IMR-90 (cell line): Measurements from ENCODE around the gene SMARCA4. TPM values are rescaled to one million over a fixed set of nuclear protein-coding genes. Genes with fewer than 3 reads are reported as not detected.

Source experiments
- ATAC-seq: fragments of 200-7000 bp; cut with Tn5 transposase; 2 replicates; pipeline ENCODE4 v1.9.1; 2020; ENCODE audit warnings: low read depth, mild to moderate bottlenecking, moderate library complexity
- BruUV-seq: library from RNA; stranded (reverse); fragments of 400-500 nt; replicated peaks from 2 replicates; lab custom pipeline; 2021; lab: Mats Ljungman, UMichigan
- CTCF ChIA-PET: fragments of 300-600 bp; formaldehyde crosslinking; extraction: SDS; loops from one replicate; lab custom pipeline; 2021; ENCODE audit warnings: antibody characterized with exemption; lab: Yijun Ruan, JAX
- POLR2A ChIA-PET: fragments of 300-600 bp; sonication (Branson Sonifier 250); formaldehyde crosslinking; loops from one replicate; lab custom pipeline; 2022; ENCODE audit warnings: antibody characterized with exemption; ENCODE audit not compliant: unreplicated experiment; lab: Charles Lee
- DNase-seq: peaks from one replicate; pipeline ENCODE4 v3.0.0; 2013
- H2AFZ ChIP-seq: replicated peaks from 2 replicates; pipeline ENCODE3; 2013; ENCODE audit warnings: low read length, mild to moderate bottlenecking; ENCODE audit not compliant: poor library complexity
- H2AK5ac ChIP-seq: 2 replicates; pipeline ENCODE4 v1.6.1; 2013; ENCODE audit warnings: low read depth, low read length, inconsistent platforms
- H2AK9ac ChIP-seq: replicated peaks from 2 replicates; pipeline ENCODE3; 2013; ENCODE audit warnings: mild to moderate bottlenecking, low read depth, low read length, moderate library complexity; ENCODE audit not compliant: poor library complexity
- H2BK120ac ChIP-seq: 2 replicates; pipeline ENCODE4 v1.6.1; 2013; ENCODE audit warnings: low read depth, low read length, inconsistent platforms
- H2BK15ac ChIP-seq: 3 replicates; pipeline ENCODE4 v1.6.1; 2013; ENCODE audit warnings: low read depth, low read length, inconsistent platforms
- H2BK20ac ChIP-seq: 2 replicates; pipeline ENCODE4 v1.6.1; 2013; ENCODE audit warnings: low read depth, mild to moderate bottlenecking, inconsistent platforms, low read length, moderate library complexity
- H2BK5ac ChIP-seq: 2 replicates; pipeline ENCODE4 v1.6.1; 2013; ENCODE audit warnings: mild to moderate bottlenecking, low read depth, low read length, inconsistent platforms; ENCODE audit not compliant: poor library complexity, severe bottlenecking
- H3K14ac ChIP-seq: replicated peaks from 2 replicates; pipeline ENCODE4 v1.6.1; 2013; ENCODE audit warnings: low read depth, low read length, inconsistent platforms
- H3K18ac ChIP-seq: 2 replicates; pipeline ENCODE4 v1.6.1; 2013; ENCODE audit warnings: low read depth, low read length, control low read depth
- H3K23ac ChIP-seq: 2 replicates; pipeline ENCODE4 v1.6.1; 2013; ENCODE audit warnings: low read depth, low read length, inconsistent platforms
- H3K27ac ChIP-seq: 2 replicates; pipeline ENCODE4 v1.5.1; 2013; ENCODE audit warnings: mild to moderate bottlenecking, control low read depth, low read length; ENCODE audit not compliant: insufficient read depth
- H3K27me3 ChIP-seq: 2 replicates; pipeline ENCODE4 v1.6.1; 2013; ENCODE audit warnings: low read length; ENCODE audit not compliant: control insufficient read depth, insufficient read depth
- H3K36me3 ChIP-seq: 2 replicates; pipeline ENCODE4 v1.6.1; 2013; ENCODE audit warnings: low read length, mixed read lengths; ENCODE audit not compliant: control insufficient read depth, insufficient read depth
- H3K4ac ChIP-seq: 2 replicates; pipeline ENCODE4 v1.6.1; 2013; ENCODE audit warnings: low read depth, low read length, inconsistent platforms
- H3K4me1 ChIP-seq: 2 replicates; pipeline ENCODE4 v1.6.1; 2013; ENCODE audit warnings: low read length, mixed read lengths; ENCODE audit not compliant: control insufficient read depth, insufficient read depth
- H3K4me2 ChIP-seq: 2 replicates; pipeline ENCODE4 v1.6.1; 2013; ENCODE audit warnings: low read depth, mild to moderate bottlenecking, control low read depth, low read length, moderate library complexity
- H3K4me3 ChIP-seq: 2 replicates; pipeline ENCODE4 v1.5.1; 2013; ENCODE audit warnings: low read depth, mild to moderate bottlenecking, control low read depth, low read length, moderate library complexity; ENCODE audit not compliant: insufficient read depth
- H3K56ac ChIP-seq: 2 replicates; pipeline ENCODE4 v1.6.1; 2013; ENCODE audit warnings: low read length, inconsistent platforms; ENCODE audit not compliant: insufficient read depth; ENCODE audit errors: extremely low read depth
- H3K79me1 ChIP-seq, 2 experiments: 2 replicates each; pipeline ENCODE4 v1.6.1; 2013; ENCODE audit warnings: low read length in 2 of 2, inconsistent platforms in 1 of 2, low read depth in 1 of 2
- H3K9ac ChIP-seq: 2 replicates; pipeline ENCODE4 v1.6.1; 2013; ENCODE audit warnings: low read depth, low read length, control low read depth
- H3K9me1 ChIP-seq: 2 replicates; pipeline ENCODE4 v1.6.1; 2013; ENCODE audit warnings: low read length, inconsistent platforms; ENCODE audit not compliant: insufficient read depth
- H3K9me3 ChIP-seq: 2 replicates; pipeline ENCODE4 v1.6.1; 2013; ENCODE audit warnings: low read length; ENCODE audit not compliant: control insufficient read depth, insufficient read depth
- H4K20me1 ChIP-seq: 2 replicates; pipeline ENCODE4 v1.6.1; 2013; ENCODE audit warnings: low read length, inconsistent platforms; ENCODE audit not compliant: insufficient read depth
- H4K5ac ChIP-seq: 2 replicates; pipeline ENCODE4 v1.6.1; 2013; ENCODE audit warnings: mild to moderate bottlenecking, low read depth, low read length, control low read depth
- H4K8ac ChIP-seq, 2 experiments: 2 replicates each; pipeline ENCODE4 v1.6.1; 2013; ENCODE audit warnings: low read depth in 2 of 2, low read length in 2 of 2, control low read depth in 1 of 2, inconsistent platforms in 1 of 2
- H4K91ac ChIP-seq: 2 replicates; pipeline ENCODE4 v1.6.1; 2013; ENCODE audit warnings: low read depth, low read length, inconsistent platforms; ENCODE audit not compliant: insufficient read depth
- BHLHE40 ChIP-seq: fragments of 150-350 bp; IDR thresholded peaks from 2 replicates; pipeline ENCODE4 v1.6.1; 2016; ENCODE audit warnings: mild to moderate bottlenecking, low read depth, low read length
- CEBPB ChIP-seq: IDR thresholded peaks from 2 replicates; pipeline ENCODE4 v1.6.1; 2012; ENCODE audit warnings: low read depth, low read length, improper control_type of control experiment
- CHD1 ChIP-seq: IDR thresholded peaks from 2 replicates; pipeline ENCODE4 v1.6.1; 2012; ENCODE audit warnings: low read depth, low read length, improper control_type of control experiment
- CTCF ChIP-seq: conservative IDR thresholded peaks from 2 replicates; pipeline ENCODE4 v1.5.1; 2012; ENCODE audit warnings: mild to moderate bottlenecking, low read depth, low read length, improper control_type of control experiment
- ELK1 ChIP-seq: fragments of 150-350 bp; IDR thresholded peaks from 2 replicates; pipeline ENCODE4 v1.6.1; 2016; ENCODE audit warnings: low read depth, mild to moderate bottlenecking, low read length, moderate library complexity, borderline replicate concordance
- FOS ChIP-seq: fragments of 150-350 bp; IDR thresholded peaks from 2 replicates; pipeline ENCODE4 v1.6.1; 2016; ENCODE audit warnings: low read depth, low read length
- MAZ ChIP-seq: IDR thresholded peaks from 2 replicates; pipeline ENCODE4 v1.6.1; 2012; ENCODE audit warnings: low read depth, mild to moderate bottlenecking, low read length, improper control_type of control experiment, moderate library complexity, borderline replicate concordance
- MXI1 ChIP-seq: IDR thresholded peaks from 2 replicates; pipeline ENCODE4 v1.6.1; 2012; ENCODE audit warnings: low read depth, mild to moderate bottlenecking, low read length, moderate library complexity, borderline replicate concordance
- NFE2L2 ChIP-seq: fragments of 150-350 bp; IDR thresholded peaks from 2 replicates; pipeline ENCODE4 v1.6.1; 2016; ENCODE audit warnings: low read depth, mild to moderate bottlenecking, low read length
- POLR2A ChIP-seq: IDR thresholded peaks from 2 replicates; pipeline ENCODE4 v1.6.1; 2012; ENCODE audit warnings: mild to moderate bottlenecking, low read depth, low read length
- RAD21 ChIP-seq: IDR thresholded peaks from 2 replicates; pipeline ENCODE4 v1.6.1; 2012; ENCODE audit warnings: low read length, improper control_type of control experiment
- RCOR1 ChIP-seq: IDR thresholded peaks from 2 replicates; pipeline ENCODE4 v1.6.1; 2012; ENCODE audit warnings: mild to moderate bottlenecking, low read length, improper control_type of control experiment; ENCODE audit not compliant: insufficient replicate concordance
- RFX5 ChIP-seq: IDR thresholded peaks from 2 replicates; pipeline ENCODE4 v1.8.0; 2012; ENCODE audit warnings: low read depth, mild to moderate bottlenecking, low read length, moderate library complexity
- SMC3 ChIP-seq: fragments of 150-350 bp; IDR thresholded peaks from 2 replicates; pipeline ENCODE4 v1.6.1; 2016; ENCODE audit warnings: low read depth, mild to moderate bottlenecking, antibody characterized with exemption, low read length, moderate library complexity
- USF2 ChIP-seq: fragments of 150-350 bp; IDR thresholded peaks from 2 replicates; pipeline ENCODE4 v1.6.1; 2017; ENCODE audit warnings: mild to moderate bottlenecking, antibody characterized with exemption, low read length, low read depth
- WGBS, 2 experiments: methylation state at CpG; one replicate each; pipeline versions ENCODE4 v1.1.5 to v1.1.7; 2013; ENCODE audit warnings: missing lambda C conversion rate in 2 of 2; ENCODE audit not compliant: insufficient read length in 1 of 2; ENCODE audit errors: extremely low coverage in 2 of 2; 5-methylcytosine and 5-hydroxymethylcytosine counted together
- dilution Hi-C: fragments of 300-500 bp; cut with HindIII; formaldehyde crosslinking; loops from one replicate; pipeline ENCODE4 v1.14.3; 2018; ENCODE audit warnings: low sequenced_read_pairs; ENCODE audit not compliant: unreplicated experiment
- in situ Hi-C: fragments of 300-500 bp; cut with MboI; formaldehyde crosslinking; loops from 3 replicates; pipeline ENCODE4 v1.14.3; 2019; ENCODE audit warnings: low sequenced_read_pairs, inconsistent platforms, mixed read lengths
- intact Hi-C: fragments of 100-400 bp; cut with micrococcal nuclease; formaldehyde crosslinking; loops from 2 replicates; pipeline ENCODE4 v1.10.0; 2022
- polyA plus RNA-seq, 3 experiments: library from polyadenylated mRNA; depleted of rRNA; stranded (reverse); fragments of >200 nt; gene quantifications; 2 replicates each; pipeline ENCODE4 v1.2.3, GENCODE V29; 2012; ENCODE audit warnings: low replicate concordance in 1 of 3
- total RNA-seq: library from RNA; depleted of rRNA; stranded (reverse); fragments of >200 nt; gene quantifications from 2 replicates; pipeline ENCODE4 v1.2.3, GENCODE V29; 2012

Gene SMARCA4
- total and polyA plus RNA-seq, 2 of the 4 experiments (the other 2 are of a cell fraction), result 41.4 to 85.6 TPM

- H3K14ac ChIP-seq, result no peak overlapping the region
- intact Hi-C loops (no loop called here), in situ Hi-C loops (no loop called here), dilution Hi-C loops (no loop called here)
- CTCF ChIA-PET, result interaction anchor here (0.6 to 1.0 kb wide), 2 partner anchors 11 to 100 kb away, joined by 5 to 7 read pairs; no protein-coding TSS in a partner anchor
- BruUV-seq, result no TSS peak
- no peak overlapping the region for H2BK20ac ChIP-seq
- no peak overlapping the region for H2AK5ac ChIP-seq
- no peak overlapping the region for H3K27ac ChIP-seq
- H3K4me3 ChIP-seq, result no peak overlapping the region
- H2BK120ac ChIP-seq, result no peak overlapping the region
- no peak overlapping the region for H2AK9ac ChIP-seq
- no peak overlapping the region for H4K5ac ChIP-seq
- H3K23ac ChIP-seq, result no peak overlapping the region
- no peaks in the 10 kb centered on the region; the same call in 1 of the 2 replicates for H4K20me1 ChIP-seq
- no peak overlapping the region for H4K91ac ChIP-seq
- no peak overlapping the region for H3K18ac ChIP-seq
- no peak overlapping the region for H2AFZ ChIP-seq
- POLR2A ChIA-PET, result no interaction called here
- H3K4ac ChIP-seq, result no peak overlapping the region
- H3K9me3 ChIP-seq, result no peaks in the 10 kb centered on the region
- no peak overlapping the region for H3K56ac ChIP-seq
- H3K4me2 ChIP-seq, result no peak overlapping the region
- no peak overlapping the region for H2BK5ac ChIP-seq
- H3K27me3 ChIP-seq, result no peaks in the 10 kb centered on the region
- ATAC-seq (no peak), DNase-seq (no peak)
- no peak overlapping the region for H2BK15ac ChIP-seq
- no peaks in the 10 kb centered on the region for H3K9me1 ChIP-seq
- no peak overlapping the region for H4K8ac ChIP-seq
- H3K9ac ChIP-seq, result no peak overlapping the region
- H3K4me1 ChIP-seq, result no peaks in the 10 kb centered on the region
- peaks cover 56% of the 10 kb centered on the region for H3K36me3 ChIP-seq
- WGBS, 2 experiments, result 100% methylated on average over 5 of the region's 14 CpGs; no CpG with 5 or more reads in 1 of the 2 experiments
- H3K79me1 ChIP-seq, result peaks cover 25 to 58% of the 10 kb centered on the region in 2 experiments
- TF ChIP-seq CTCF (no peak), CHD1 (no peak), NFE2L2 (no peak), POLR2A (no peak), RAD21 (no peak), MAZ (no peak), RCOR1 (no peak), SMC3 (no peak), BHLHE40 (no peak), RFX5 (no peak), USF2 (no peak), ELK1 (no peak), FOS (no peak), MXI1 (no peak), CEBPB (no peak)
Observed at GRCh38 chr19:11046605-11047354, 86.0 kb downstream of the SMARCA4 start.
